Common myeloid progenitor, CD34-positive (primary cell): ENCODE data around the gene TMEM203.
A peak's percentile ranks its signal among the peaks of the same experiment; 100 is the strongest.

Experiments
- CTCF ChIA-PET: fragments of 350-600 bp; sonication (Branson Sonifier 250); formaldehyde crosslinking; loops from one replicate; lab custom pipeline; 2021; ENCODE audit warnings: antibody characterized with exemption; lab: Charles Lee
- POLR2A ChIA-PET: fragments of 350-600 bp; sonication (Branson Sonifier 250); formaldehyde crosslinking; loops from one replicate; lab custom pipeline; 2021; ENCODE audit warnings: antibody characterized with exemption; lab: Charles Lee
- DNase-seq, 3 donors: peaks; one replicate each; pipeline versions ENCODE4 v3.0.0 to v3.0.0-alpha.2; 2013
- H3K27ac ChIP-seq, 2 experiments: 1 replicate in 1 of 2; 2 replicates in 1 of 2; pipeline ENCODE4 v1.7.0; 2013; ENCODE audit warnings: inconsistent platforms in 2 of 2, low read length in 2 of 2, mild to moderate bottlenecking in 2 of 2, low read depth in 1 of 2, moderate library complexity in 1 of 2; ENCODE audit not compliant: severe bottlenecking in 2 of 2, insufficient read depth in 1 of 2, poor library complexity in 1 of 2
- H3K27me3 ChIP-seq, 5 experiments: replicated peaks in 2 of 5; 1 replicate in 3 of 5; 2 replicates in 2 of 5; pipeline versions ENCODE4 v1.6.1 to v1.7.0; 2013; ENCODE audit warnings: low read length in 4 of 5, mild to moderate bottlenecking in 2 of 5, moderate library complexity in 2 of 5, inconsistent platforms in 1 of 5; ENCODE audit not compliant: insufficient read depth in 5 of 5, control insufficient read depth in 4 of 5
- H3K36me3 ChIP-seq, 4 experiments: 1 replicate in 2 of 4; 2 replicates in 2 of 4; pipeline versions ENCODE4 v1.6.1 to v1.7.0; 2013; ENCODE audit warnings: low read length in 3 of 4, control low read depth in 1 of 4, mild to moderate bottlenecking in 1 of 4; ENCODE audit not compliant: control insufficient read depth in 4 of 4, insufficient read depth in 4 of 4
- H3K4me1 ChIP-seq, 4 experiments: 1 replicate in 3 of 4; 2 replicates in 1 of 4; pipeline versions ENCODE4 v1.6.1 to v1.7.1; 2013; ENCODE audit warnings: low read length in 3 of 4, mild to moderate bottlenecking in 3 of 4, control low read depth in 1 of 4, inconsistent platforms in 1 of 4, moderate library complexity in 1 of 4; ENCODE audit not compliant: control insufficient read depth in 4 of 4, insufficient read depth in 4 of 4; ENCODE audit errors: control extremely low read depth in 1 of 4
- H3K4me3 ChIP-seq, 7 experiments: 1 replicate in 4 of 7; 2 replicates in 3 of 7; pipeline versions ENCODE4 v1.5.1 to v1.7.0; 2013; ENCODE audit warnings: mild to moderate bottlenecking in 7 of 7, low read length in 6 of 7, moderate library complexity in 6 of 7, inconsistent platforms in 2 of 7, low read depth in 2 of 7, control low read depth in 1 of 7; ENCODE audit not compliant: insufficient read depth in 4 of 7, control insufficient read depth in 1 of 7; ENCODE audit errors: extremely low read depth in 1 of 7
- H3K9me3 ChIP-seq, 5 experiments: 1 replicate in 4 of 5; 2 replicates in 1 of 5; pipeline versions ENCODE4 v1.6.1 to v1.7.1; 2013; ENCODE audit warnings: low read length in 4 of 5, mild to moderate bottlenecking in 2 of 5, inconsistent platforms in 1 of 5, low read depth in 1 of 5, moderate library complexity in 1 of 5; ENCODE audit not compliant: control insufficient read depth in 4 of 5, insufficient read depth in 2 of 5; ENCODE audit errors: control extremely low read depth in 1 of 5
- WGBS: methylation state at CpG from one replicate; pipeline ENCODE4 v1.1.5; 2013; ENCODE audit not compliant: insufficient coverage; 5-methylcytosine and 5-hydroxymethylcytosine counted together

Gene TMEM203

DNA sequence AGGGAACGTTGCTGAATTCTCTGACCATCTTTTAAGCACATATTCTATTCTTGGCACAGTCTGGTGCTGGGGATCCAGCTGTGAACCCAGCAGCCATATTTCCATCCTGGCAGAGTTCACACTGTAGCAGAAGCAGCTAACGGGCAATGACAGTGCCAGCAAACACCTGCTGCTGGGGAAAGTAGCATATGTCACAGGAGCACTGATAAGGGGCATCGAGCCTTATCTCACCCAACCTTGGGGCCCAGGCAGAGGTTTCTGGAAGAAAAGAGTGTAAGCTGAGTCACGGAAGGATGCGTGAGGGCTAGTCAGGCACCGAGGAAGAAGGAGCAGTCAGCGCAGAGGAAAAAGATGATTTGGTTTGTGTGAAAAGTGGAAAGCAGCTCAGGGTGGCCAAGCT is 1.2 kb upstream of the TMEM203 start:
- Histone ChIP-seq H3K27ac (peak overlapping the region; percentile 85 to 93), H3K36me3 (peaks cover 0 to 26% (median 7%) of the 10 kb centered on the region in 4 experiments), H3K4me3 (peak overlapping the region in 5 of 7 experiments; percentile 84 to 94 (median 92)), H3K4me1 (peaks cover 10 to 40% (median 28%) of the 10 kb centered on the region in 4 experiments), H3K9me3 (no peaks in the 10 kb centered on the region), H3K27me3 (no peaks in the 10 kb centered on the region)
- no peak for DNase-seq
- 86% methylated on average over 5 of the region's 7 CpGs for WGBS
- ChIA-PET CTCF (interaction anchor here (0.9 to 1.5 kb wide), 3 partner anchors 10 to 91 kb away, joined by 4 to 5 read pairs (median 5); partner anchors contain the start of gene DPP7), POLR2A (interaction anchor here (0.6 to 1.2 kb wide), 2 partner anchors 18 to 19 kb away, joined by 3 to 4 read pairs; partner anchors contain the start of genes ANAPC2 and SSNA1)

DNA sequence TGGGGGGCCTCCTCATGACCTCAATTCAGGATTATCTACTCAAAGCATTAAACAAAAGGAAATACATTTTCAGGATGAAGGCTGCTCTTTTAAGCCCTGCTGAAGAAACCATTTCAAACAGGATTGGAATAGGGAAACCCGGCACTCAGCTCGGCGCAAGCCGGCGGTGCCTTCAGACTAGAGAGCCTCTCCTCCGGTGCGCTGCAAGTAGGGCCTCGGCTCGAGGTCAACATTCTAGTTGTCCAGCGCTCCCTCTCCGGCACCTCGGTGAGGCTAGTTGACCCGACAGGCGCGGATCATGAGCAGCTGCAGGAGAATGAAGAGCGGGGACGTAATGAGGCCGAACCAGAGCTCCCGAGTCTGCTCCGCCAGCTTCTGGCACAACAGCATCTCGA is 720 bp downstream of the TMEM203 start:
- POLR2A ChIA-PET = no interaction called here
- H3K36me3 ChIP-seq = peaks cover 0 to 15% (median 7%) of the 10 kb centered on the region in 4 experiments
- peak overlapping the region; percentile 74 to 94 (median 90) for H3K4me3 ChIP-seq
- H3K27me3 ChIP-seq = peaks cover 0 to under 1% (median 0%) of the 10 kb centered on the region in 5 experiments
- H3K27ac ChIP-seq = peak overlapping the region; percentile 85 to 93
- CTCF ChIA-PET = interaction anchor here (0.7 to 2.5 kb wide), 6 partner anchors 11 to 94 kb away, joined by 3 to 11 read pairs (median 4); partner anchors contain the start of gene RNF224
- no peak for DNase-seq
- WGBS = 23% methylated on average over 21 of the region's 21 CpGs
- H3K4me1 ChIP-seq = peaks cover 10 to 49% (median 37%) of the 10 kb centered on the region in 4 experiments
- H3K9me3 ChIP-seq = no peaks in the 10 kb centered on the region

DNA sequence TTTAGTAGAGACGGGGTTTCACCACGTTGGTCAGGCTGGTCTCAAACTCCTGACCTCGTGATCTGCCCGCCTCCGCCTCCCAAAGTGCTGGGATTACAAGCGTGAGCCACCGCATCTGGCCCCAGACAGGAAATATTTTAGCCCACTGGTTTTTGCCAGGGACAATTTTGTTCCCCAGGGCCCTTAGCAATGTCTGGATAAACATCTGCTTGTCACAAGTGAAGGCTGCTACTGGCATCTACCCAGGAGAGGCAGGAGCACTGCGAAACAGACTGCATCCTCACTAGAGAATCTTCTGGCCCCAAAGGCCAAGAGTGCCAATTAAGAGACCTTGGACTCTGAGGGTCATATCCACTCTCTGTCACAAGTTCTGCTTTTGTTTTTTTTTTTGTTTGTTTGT is 2.5 kb downstream of the TMEM203 start:
- over 99% methylated on average over 7 of the region's 8 CpGs for WGBS
- Histone ChIP-seq H3K9me3 (no peaks in the 10 kb centered on the region), H3K36me3 (peaks cover 0 to 12% (median 2%) of the 10 kb centered on the region in 4 experiments), H3K4me3 (no peak overlapping the region), H3K27ac (no peak overlapping the region), H3K4me1 (peaks cover 10 to 67% (median 45%) of the 10 kb centered on the region in 4 experiments), H3K27me3 (peaks cover 0 to 9% (median 0%) of the 10 kb centered on the region in 5 experiments)
- POLR2A ChIA-PET = no interaction called here
- CTCF ChIA-PET = interaction anchor here (0.7 to 2.6 kb wide), 4 partner anchors 13 to 172 kb away, joined by 3 to 5 read pairs (median 4); no protein-coding TSS in a partner anchor
- DNase-seq = no peak

DNA sequence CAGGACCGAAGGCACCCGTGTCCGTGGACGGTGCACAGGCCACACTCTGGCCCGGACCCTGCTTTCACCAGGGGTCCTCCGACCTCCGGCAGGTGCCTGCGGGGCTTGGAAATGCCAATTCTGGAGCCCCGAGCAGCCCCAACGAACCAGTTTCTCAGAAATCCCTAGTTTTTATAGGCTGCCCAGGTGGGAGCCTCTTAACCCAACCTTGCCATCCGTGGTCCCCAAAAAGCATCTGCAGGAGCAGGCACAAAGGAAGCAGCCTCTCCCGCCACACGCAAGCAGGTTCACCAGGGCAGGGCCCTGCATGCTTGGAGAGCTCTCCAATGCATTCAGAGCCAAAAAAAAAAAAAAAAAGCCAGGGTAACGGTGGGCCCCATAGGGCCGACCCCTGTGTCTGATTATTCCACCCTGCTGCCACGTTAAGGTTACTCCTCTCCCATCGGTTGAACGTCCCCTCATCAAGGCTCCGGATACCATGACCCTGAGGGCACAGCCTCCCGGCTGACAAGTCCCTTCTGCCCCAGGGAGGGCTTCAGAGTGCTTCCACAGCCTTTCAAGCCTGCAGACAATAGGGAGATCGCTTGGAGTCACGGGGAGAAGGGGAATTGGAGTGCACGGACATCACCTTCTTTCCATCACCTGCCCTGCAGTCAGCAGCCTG is 4.1 kb downstream of the TMEM203 start:
- Histone ChIP-seq H3K4me3 (peak overlapping the region; percentile 69 to 92 (median 89)), H3K9me3 (no peaks in the 10 kb centered on the region), H3K36me3 (no peaks in the 10 kb centered on the region), H3K27ac (peak overlapping the region in 1 of 2 experiments; percentile 71), H3K4me1 (peaks cover 7 to 61% (median 40%) of the 10 kb centered on the region in 4 experiments), H3K27me3 (peaks cover 0 to 9% (median 0%) of the 10 kb centered on the region in 5 experiments)
- DNase-seq = no peak
- ChIA-PET POLR2A (interaction anchor here (0.6 to 1.1 kb wide), 5 partner anchors 12 to 496 kb away, joined by 3 to 6 read pairs (median 4); partner anchors contain the start of gene ARRDC1), CTCF (interaction anchor here (2.5 to 2.6 kb wide), 2 partner anchors 12 to 14 kb away, joined by 5 to 14 read pairs; no protein-coding TSS in a partner anchor)
- 32% methylated on average over 21 of the region's 23 CpGs for WGBS

DNA sequence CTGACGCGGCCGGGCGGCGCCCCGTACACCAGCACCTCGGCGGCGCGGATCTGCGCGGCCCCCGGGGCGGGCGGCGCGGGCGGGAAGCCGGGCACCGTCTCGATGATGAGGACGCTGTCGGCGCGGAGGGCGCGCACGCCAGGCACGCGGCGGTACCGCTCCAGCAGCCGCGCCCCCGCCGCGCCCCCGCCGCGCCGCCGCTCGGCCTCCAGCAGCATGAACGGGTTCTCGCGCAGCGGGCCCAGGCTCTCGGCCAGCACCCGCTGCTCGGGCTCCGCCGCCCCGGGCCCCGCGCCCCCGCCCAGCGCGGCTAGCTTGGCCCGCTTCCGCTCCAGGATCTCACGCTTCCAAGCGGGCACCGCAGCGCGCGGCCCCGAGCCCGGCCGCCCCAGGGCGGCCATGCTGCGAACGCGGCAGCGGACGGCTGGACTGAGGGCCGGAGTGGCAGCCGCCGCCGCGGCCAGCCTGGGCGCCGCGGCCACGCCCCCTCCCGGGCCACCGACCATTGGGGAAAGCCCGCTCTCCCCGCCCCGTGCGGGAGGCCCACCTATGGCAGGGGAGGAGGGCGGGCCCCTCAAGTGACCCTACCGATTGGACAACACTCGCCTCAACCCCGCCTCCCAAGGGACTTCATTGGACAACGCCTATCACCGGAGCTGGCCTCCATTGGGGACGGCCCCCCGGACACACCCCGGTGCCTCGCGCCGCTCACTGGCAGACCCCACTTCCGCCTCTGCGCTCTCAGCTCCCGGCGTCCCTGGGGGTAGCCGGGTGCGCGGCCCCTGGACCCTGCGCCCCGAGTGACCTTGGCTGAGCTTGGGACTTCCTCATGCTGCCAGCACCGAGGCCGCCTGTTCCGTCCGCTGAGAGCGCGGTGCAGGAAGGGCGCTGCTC is 4.9 kb downstream of the TMEM203 start, which contains the start of gene TPRN:
TSS of gene TPRN (minus strand) at position 431 of the 894 bp plus-strand sequence. CDS start at position 401, 30 bp downstream.
- Histone ChIP-seq H3K36me3 (no peaks in the 10 kb centered on the region), H3K27me3 (peaks cover 0 to 9% (median 0%) of the 10 kb centered on the region in 5 experiments), H3K27ac (peak within 1 kb of the TSS in 1 of 2 experiments; percentile 71), H3K4me1 (peaks cover 4 to 54% (median 33%) of the 10 kb centered on the region in 4 experiments), H3K9me3 (no peaks in the 10 kb centered on the region), H3K4me3 (peak within 1 kb of the TSS; percentile 69 to 92 (median 89))
- WGBS = 0% methylated on average over 101 of the region's 118 CpGs
- CTCF ChIA-PET = interaction anchor here (2.5 to 2.6 kb wide), 2 partner anchors 11 to 13 kb away, joined by 5 to 14 read pairs; no protein-coding TSS in a partner anchor
- peak; percentile 98 to 99 (median 99) for DNase-seq
- POLR2A ChIA-PET = interaction anchor here (0.6 to 1.1 kb wide), 5 partner anchors 11 to 496 kb away, joined by 3 to 6 read pairs (median 4); partner anchors contain the start of gene ARRDC1

DNA sequence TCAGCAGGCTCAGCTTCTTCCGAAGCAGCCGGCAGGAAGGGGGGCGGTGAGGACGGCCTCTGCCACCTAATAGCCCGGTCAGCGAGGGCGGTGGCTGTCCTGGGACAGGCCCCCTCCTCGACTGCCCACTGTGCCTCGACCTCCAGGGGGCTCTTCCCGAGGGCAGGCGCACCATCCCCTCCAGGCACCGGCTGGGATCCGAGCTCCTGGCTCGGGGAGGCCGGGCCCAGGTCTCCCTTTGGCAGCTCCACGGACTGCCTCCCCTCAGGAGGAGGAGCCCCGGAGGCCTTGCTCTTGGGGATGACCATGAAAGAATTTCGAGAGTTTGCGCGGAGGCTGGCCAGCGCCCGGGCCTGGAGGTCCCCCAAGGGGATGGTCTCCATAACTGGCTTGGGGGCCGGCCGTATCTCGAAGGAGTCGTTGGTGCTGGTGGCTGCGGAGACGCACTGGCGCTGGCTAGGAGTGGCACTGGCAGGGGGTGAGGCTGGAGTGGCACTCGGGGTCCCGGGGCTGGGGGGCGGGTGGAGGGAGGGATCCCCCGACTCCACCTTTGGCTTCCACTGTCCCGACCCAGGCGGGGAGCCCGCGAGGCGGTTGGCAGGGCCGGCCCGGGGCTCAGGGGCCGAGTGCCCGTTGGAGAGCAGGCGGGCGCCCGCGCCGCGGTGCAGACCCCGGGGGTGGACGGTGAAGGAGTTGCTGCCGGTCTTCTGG is 5.9 kb downstream of the TMEM203 start:
- H3K4me1 ChIP-seq = peaks cover 3 to 49% (median 27%) of the 10 kb centered on the region in 4 experiments
- WGBS = 25% methylated on average over 37 of the region's 51 CpGs
- peak overlapping the region in 4 of 7 experiments; percentile 6 to 62 (median 50) for H3K4me3 ChIP-seq
- H3K36me3 ChIP-seq = no peaks in the 10 kb centered on the region
- H3K27me3 ChIP-seq = peaks cover 0 to 9% (median 0%) of the 10 kb centered on the region in 5 experiments
- no peak overlapping the region for H3K27ac ChIP-seq
- DNase-seq = no peak
- H3K9me3 ChIP-seq = no peaks in the 10 kb centered on the region
- ChIA-PET CTCF (interaction anchor here (1.6 kb wide), 1 partner anchor 27 kb away, joined by 5 read pairs; no protein-coding TSS in a partner anchor), POLR2A (interaction anchor here (0.5 kb wide), 1 partner anchor 68 kb away, joined by 3 read pairs; no protein-coding TSS in a partner anchor)
